Measurements from ENCODE around the gene HEY2.

GRCh38 chr6:125753937-125754259 lies 4.5 kb downstream of the HEY2 start:
- TF ChIP-seq POLR2A (IDR thresholded peaks at IDR 0.05) (no peak), CTCF (IDR thresholded peaks at IDR 0.05) (no peak)

All from ovary (tissue), 3 donors.